MM.1S (cell line): ENCODE results near the gene ARHGAP45.

ENCODE experiments used
- DNase-seq: peaks from one replicate; pipeline ENCODE4 v3.0.0-alpha.2; 2015
- H2AFZ ChIP-seq: fragments of 300-600 bp; sonication (generic); 2 replicates; pipeline ENCODE4 v1.6.0; 2016; ENCODE audit warnings: antibody characterized with exemption, low read length
- H3F3A ChIP-seq: fragments of 300-600 bp; sonication (generic); 2 replicates; pipeline ENCODE4 v1.6.1; 2016; ENCODE audit warnings: mild to moderate bottlenecking, antibody characterized with exemption, low read length, moderate library complexity, mixed read lengths; ENCODE audit not compliant: insufficient read depth
- H3K27ac ChIP-seq: fragments of 300-600 bp; sonication (generic); 2 replicates; pipeline ENCODE4 v1.5.1; 2016; ENCODE audit warnings: mild to moderate bottlenecking, low read length
- H3K27me3 ChIP-seq: fragments of 300-600 bp; sonication (generic); replicated peaks from 2 replicates; pipeline ENCODE4 v1.6.0; 2016; ENCODE audit warnings: low read length; ENCODE audit not compliant: insufficient read depth
- H3K36me3 ChIP-seq: fragments of 300-600 bp; sonication (generic); replicated peaks from 2 replicates; pipeline ENCODE4 v1.6.1; 2016; ENCODE audit warnings: mild to moderate bottlenecking, low read length, mixed read lengths; ENCODE audit not compliant: insufficient read depth
- H3K4me1 ChIP-seq: fragments of 300-600 bp; sonication (generic); 2 replicates; pipeline ENCODE4 v1.6.1; 2016; ENCODE audit warnings: low read length, mixed read lengths
- H3K4me2 ChIP-seq: fragments of 300-600 bp; sonication (generic); 2 replicates; pipeline ENCODE4 v1.6.0; 2016; ENCODE audit warnings: low read depth, low read length
- H3K4me3 ChIP-seq: fragments of 300-600 bp; sonication (generic); 2 replicates; pipeline ENCODE4 v1.5.1; 2016; ENCODE audit warnings: low read length, mixed read lengths
- H3K79me2 ChIP-seq: fragments of 300-600 bp; sonication (generic); 2 replicates; pipeline ENCODE4 v1.6.1; 2016; ENCODE audit warnings: mixed run types, low read length, mixed read lengths
- H3K9ac ChIP-seq: fragments of 300-600 bp; sonication (generic); 2 replicates; pipeline ENCODE4 v1.6.1; 2016; ENCODE audit warnings: low read length, mixed read lengths
- H3K9me2 ChIP-seq: fragments of 300-600 bp; sonication (generic); replicated peaks from 2 replicates; pipeline ENCODE4 v1.6.1; 2016; ENCODE audit warnings: mild to moderate bottlenecking, low read length, mixed read lengths; ENCODE audit not compliant: insufficient read depth
- H3K9me3 ChIP-seq: fragments of 300-600 bp; sonication (generic); replicated peaks from 2 replicates; pipeline ENCODE4 v1.6.1; 2016; ENCODE audit warnings: mild to moderate bottlenecking, low read length, mixed read lengths; ENCODE audit not compliant: insufficient read depth
- H4K20me1 ChIP-seq: fragments of 300-600 bp; sonication (generic); 2 replicates; pipeline ENCODE4 v1.6.1; 2016; ENCODE audit warnings: mild to moderate bottlenecking, low read length, moderate library complexity, mixed read lengths; ENCODE audit not compliant: insufficient read depth
- EZH2 ChIP-seq: fragments of 300-600 bp; sonication (generic); optimal IDR thresholded peaks from 2 replicates; pipeline ENCODE3; 2017; ENCODE audit warnings: low read depth, mild to moderate bottlenecking, antibody characterized with exemption, low read length, mixed read lengths
- EZH2phosphoT487 ChIP-seq: fragments of 300-600 bp; sonication (generic); IDR thresholded peaks from 2 replicates; pipeline ENCODE4 v1.6.1; 2018; ENCODE audit warnings: antibody characterized with exemption, low read length
- TF ChIP-seq, protein P1 (sequence below): fragments of 300-600 bp; sonication (generic); IDR thresholded peaks from 2 replicates; pipeline ENCODE4 v1.5.1; 2016; ENCODE audit warnings: antibody characterized with exemption, low read length, mixed read lengths

ARHGAP45 gene

DNA sequence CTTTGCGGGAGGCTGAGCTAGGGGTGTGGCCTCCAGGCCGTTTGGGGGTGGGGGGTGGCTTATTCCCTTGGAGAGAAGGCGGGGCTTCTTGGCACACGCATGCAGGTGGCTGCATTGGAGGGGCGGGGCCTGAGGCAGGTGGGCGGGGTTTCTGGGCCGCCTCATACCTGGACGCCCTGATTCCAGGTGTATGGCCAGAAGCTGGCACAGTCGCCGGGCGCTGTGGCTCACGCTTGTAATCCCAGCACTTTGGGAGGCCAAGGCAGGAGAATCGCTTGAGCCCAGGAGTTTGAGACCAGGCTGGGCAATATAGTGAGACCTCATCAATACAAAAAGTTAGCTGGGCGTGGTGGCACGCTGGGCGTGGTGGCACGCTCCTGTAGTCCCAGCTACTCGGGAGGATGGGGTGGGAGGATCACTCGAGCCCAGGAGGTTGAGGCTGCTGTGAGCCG is 19.2 kb upstream of the ARHGAP45 start:
- H3K4me3 ChIP-seq, result no peak overlapping the region
- DNase-seq, result no peak
- no peak overlapping the region for H3K4me2 ChIP-seq
- no peaks in the 10 kb centered on the region for H4K20me1 ChIP-seq
- H3K9ac ChIP-seq, result no peak overlapping the region
- no peak overlapping the region for H3K27ac ChIP-seq
- H2AFZ ChIP-seq, result no peak overlapping the region
- H3K27me3 ChIP-seq, result no peaks in the 10 kb centered on the region
- H3K9me3 ChIP-seq, result no peaks in the 10 kb centered on the region
- no peaks in the 10 kb centered on the region for H3K9me2 ChIP-seq
- H3K36me3 ChIP-seq, result no peaks in the 10 kb centered on the region; the same call in 1 of the 2 replicates
- no peaks in the 10 kb centered on the region for H3K4me1 ChIP-seq
- TF ChIP-seq EZH2phosphoT487 (no peak), EZH2 (no peak)
- TF ChIP-seq, protein P1, sequence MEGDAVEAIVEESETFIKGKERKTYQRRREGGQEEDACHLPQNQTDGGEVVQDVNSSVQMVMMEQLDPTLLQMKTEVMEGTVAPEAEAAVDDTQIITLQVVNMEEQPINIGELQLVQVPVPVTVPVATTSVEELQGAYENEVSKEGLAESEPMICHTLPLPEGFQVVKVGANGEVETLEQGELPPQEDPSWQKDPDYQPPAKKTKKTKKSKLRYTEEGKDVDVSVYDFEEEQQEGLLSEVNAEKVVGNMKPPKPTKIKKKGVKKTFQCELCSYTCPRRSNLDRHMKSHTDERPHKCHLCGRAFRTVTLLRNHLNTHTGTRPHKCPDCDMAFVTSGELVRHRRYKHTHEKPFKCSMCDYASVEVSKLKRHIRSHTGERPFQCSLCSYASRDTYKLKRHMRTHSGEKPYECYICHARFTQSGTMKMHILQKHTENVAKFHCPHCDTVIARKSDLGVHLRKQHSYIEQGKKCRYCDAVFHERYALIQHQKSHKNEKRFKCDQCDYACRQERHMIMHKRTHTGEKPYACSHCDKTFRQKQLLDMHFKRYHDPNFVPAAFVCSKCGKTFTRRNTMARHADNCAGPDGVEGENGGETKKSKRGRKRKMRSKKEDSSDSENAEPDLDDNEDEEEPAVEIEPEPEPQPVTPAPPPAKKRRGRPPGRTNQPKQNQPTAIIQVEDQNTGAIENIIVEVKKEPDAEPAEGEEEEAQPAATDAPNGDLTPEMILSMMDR, result no peak
- H3F3A ChIP-seq, result 0 out of 2 replicates have a peak, but pooled peaks cover 2% of the 10 kb centered on the region
- no peaks in the 10 kb centered on the region for H3K79me2 ChIP-seq

DNA sequence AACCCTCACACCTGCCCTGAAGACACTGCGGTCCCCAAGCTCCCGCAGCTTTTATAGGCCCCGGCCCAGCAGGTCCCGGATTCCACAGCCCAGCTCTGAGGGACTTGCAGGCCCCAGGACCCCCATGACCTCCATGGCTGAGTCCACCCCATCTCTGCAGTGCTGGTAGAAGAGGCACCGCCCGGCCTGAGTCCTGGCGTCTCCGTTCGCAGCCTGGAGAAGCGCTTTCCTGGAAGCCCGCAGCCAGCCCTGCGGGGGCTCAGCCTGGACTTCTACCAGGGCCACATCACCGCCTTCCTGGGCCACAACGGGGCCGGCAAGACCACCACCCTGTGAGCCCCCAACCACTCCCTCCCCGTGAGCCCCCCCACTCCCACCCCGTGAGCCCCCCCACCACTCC is 17.9 kb upstream of the ARHGAP45 start:
- Histone ChIP-seq H3F3A (0 out of 2 replicates have a peak, but pooled peaks cover 2% of the 10 kb centered on the region), H3K36me3 (no peaks in the 10 kb centered on the region; the same call in 1 of the 2 replicates), H3K9me3 (no peaks in the 10 kb centered on the region), H3K4me2 (no peak overlapping the region), H3K9me2 (no peaks in the 10 kb centered on the region), H3K27ac (no peak overlapping the region), H3K4me3 (no peak overlapping the region), H3K79me2 (no peaks in the 10 kb centered on the region), H3K27me3 (no peaks in the 10 kb centered on the region), H3K4me1 (no peaks in the 10 kb centered on the region), H4K20me1 (no peaks in the 10 kb centered on the region), H3K9ac (no peak overlapping the region), H2AFZ (no peak overlapping the region)
- TF ChIP-seq, protein P1, result no peak
- TF ChIP-seq EZH2 (no peak), EZH2phosphoT487 (no peak)
- no peak for DNase-seq

GRCh38 chr19:1049800-1050199 is 17.2 kb upstream of the ARHGAP45 start:
- H3K4me2 ChIP-seq, result no peak overlapping the region
- no peaks in the 10 kb centered on the region for H3K9me3 ChIP-seq
- no peaks in the 10 kb centered on the region for H3K9me2 ChIP-seq
- H3K27ac ChIP-seq, result no peak overlapping the region
- TF ChIP-seq EZH2 (no peak), EZH2phosphoT487 (no peak)
- TF ChIP-seq, protein P1, result no peak
- H3K79me2 ChIP-seq, result no peaks in the 10 kb centered on the region
- no peak overlapping the region for H3K9ac ChIP-seq
- H4K20me1 ChIP-seq, result no peaks in the 10 kb centered on the region
- no peak overlapping the region for H3K4me3 ChIP-seq
- DNase-seq, result no peak
- H2AFZ ChIP-seq, result no peak overlapping the region
- H3K36me3 ChIP-seq, result no peaks in the 10 kb centered on the region; the same call in 1 of the 2 replicates
- H3K4me1 ChIP-seq, result no peaks in the 10 kb centered on the region
- H3K27me3 ChIP-seq, result no peaks in the 10 kb centered on the region
- 0 out of 2 replicates have a peak, but pooled peaks cover 2% of the 10 kb centered on the region for H3F3A ChIP-seq
